ENCODE measurements around the gene AUP1. TPM values are rescaled to one million over a fixed set of nuclear protein-coding genes. Genes with fewer than 3 reads are reported as not detected.

Gene AUP1
- total RNA-seq, 1 experiment from 2014 or later = 154 TPM

DNA sequence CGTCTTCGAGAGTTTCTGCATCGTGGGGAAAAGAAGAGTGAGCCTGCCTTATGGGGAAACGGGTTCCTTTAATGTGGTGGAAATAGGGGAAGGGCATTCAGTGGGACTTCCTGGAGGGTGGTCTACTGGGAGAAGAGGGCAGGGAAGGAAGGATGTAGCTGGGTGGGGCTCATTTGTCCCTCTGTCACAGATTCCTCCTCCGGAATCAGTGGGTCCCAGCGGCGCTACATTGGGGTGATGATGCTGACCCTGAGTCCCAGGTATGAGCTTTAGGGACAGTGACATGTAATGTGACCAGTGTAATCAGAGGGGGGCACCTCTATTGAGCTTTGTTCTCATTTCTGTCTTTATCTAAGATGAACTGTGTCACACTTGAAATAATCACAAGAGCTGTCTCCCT lies 2.2 kb upstream of the AUP1 start:
- Mint-ChIP-seq H3K36me3 (ENCODE audit: insufficient read depth, unreplicated experiment) (peaks cover 39% of the 10 kb centered on the region), H3K27ac (ENCODE audit: unreplicated experiment) (no peak overlapping the region), H3K4me1 (ENCODE audit: low read depth, unreplicated experiment) (peaks cover 18% of the 10 kb centered on the region), H3K4me3 (ENCODE audit: unreplicated experiment) (peak overlapping the region; percentile 99), H3K27me3 (ENCODE audit: insufficient read depth, unreplicated experiment) (no peaks in the 10 kb centered on the region), H3K9me3 (ENCODE audit: unreplicated experiment) (no peaks in the 10 kb centered on the region)
- no TSS peak for BruUV-seq (replicated peaks)
- Histone ChIP-seq H3K27me3 (replicated peaks; ENCODE audit: control insufficient read depth, insufficient read depth, low read length) (no peaks in the 10 kb centered on the region), H3K9me3 (no peaks in the 10 kb centered on the region), H3K4me3 (ENCODE audit: low read depth, low read length) (no peak overlapping the region), H3K4me1 (peaks cover 6% of the 10 kb centered on the region), H3K36me3 (ENCODE audit: control insufficient read depth, insufficient read depth, low read length) (peaks cover 5% of the 10 kb centered on the region)
- no peak for DNase-seq
- TF ChIP-seq, protein P1, sequence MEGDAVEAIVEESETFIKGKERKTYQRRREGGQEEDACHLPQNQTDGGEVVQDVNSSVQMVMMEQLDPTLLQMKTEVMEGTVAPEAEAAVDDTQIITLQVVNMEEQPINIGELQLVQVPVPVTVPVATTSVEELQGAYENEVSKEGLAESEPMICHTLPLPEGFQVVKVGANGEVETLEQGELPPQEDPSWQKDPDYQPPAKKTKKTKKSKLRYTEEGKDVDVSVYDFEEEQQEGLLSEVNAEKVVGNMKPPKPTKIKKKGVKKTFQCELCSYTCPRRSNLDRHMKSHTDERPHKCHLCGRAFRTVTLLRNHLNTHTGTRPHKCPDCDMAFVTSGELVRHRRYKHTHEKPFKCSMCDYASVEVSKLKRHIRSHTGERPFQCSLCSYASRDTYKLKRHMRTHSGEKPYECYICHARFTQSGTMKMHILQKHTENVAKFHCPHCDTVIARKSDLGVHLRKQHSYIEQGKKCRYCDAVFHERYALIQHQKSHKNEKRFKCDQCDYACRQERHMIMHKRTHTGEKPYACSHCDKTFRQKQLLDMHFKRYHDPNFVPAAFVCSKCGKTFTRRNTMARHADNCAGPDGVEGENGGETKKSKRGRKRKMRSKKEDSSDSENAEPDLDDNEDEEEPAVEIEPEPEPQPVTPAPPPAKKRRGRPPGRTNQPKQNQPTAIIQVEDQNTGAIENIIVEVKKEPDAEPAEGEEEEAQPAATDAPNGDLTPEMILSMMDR (IDR thresholded peaks at IDR 0.05; ENCODE audit: insufficient read depth in 1 of 2, low read depth in 1 of 2, low read length in 1 of 2, severe bottlenecking in 1 of 2, unreplicated experiment in 1 of 2) = no peak
- CTCF ChIA-PET = interaction anchor here (0.5 to 1.4 kb wide), 9 partner anchors 19 to 196 kb away, joined by 3 to 8 read pairs (median 5); partner anchors contain the start of genes CCDC142, MOGS, MRPL53 and TTC31
- POLR2A ChIA-PET = no interaction called here
- intact Hi-C loops (cut with micrococcal nuclease; ENCODE audit: unreplicated experiment) = no loop called here

DNA sequence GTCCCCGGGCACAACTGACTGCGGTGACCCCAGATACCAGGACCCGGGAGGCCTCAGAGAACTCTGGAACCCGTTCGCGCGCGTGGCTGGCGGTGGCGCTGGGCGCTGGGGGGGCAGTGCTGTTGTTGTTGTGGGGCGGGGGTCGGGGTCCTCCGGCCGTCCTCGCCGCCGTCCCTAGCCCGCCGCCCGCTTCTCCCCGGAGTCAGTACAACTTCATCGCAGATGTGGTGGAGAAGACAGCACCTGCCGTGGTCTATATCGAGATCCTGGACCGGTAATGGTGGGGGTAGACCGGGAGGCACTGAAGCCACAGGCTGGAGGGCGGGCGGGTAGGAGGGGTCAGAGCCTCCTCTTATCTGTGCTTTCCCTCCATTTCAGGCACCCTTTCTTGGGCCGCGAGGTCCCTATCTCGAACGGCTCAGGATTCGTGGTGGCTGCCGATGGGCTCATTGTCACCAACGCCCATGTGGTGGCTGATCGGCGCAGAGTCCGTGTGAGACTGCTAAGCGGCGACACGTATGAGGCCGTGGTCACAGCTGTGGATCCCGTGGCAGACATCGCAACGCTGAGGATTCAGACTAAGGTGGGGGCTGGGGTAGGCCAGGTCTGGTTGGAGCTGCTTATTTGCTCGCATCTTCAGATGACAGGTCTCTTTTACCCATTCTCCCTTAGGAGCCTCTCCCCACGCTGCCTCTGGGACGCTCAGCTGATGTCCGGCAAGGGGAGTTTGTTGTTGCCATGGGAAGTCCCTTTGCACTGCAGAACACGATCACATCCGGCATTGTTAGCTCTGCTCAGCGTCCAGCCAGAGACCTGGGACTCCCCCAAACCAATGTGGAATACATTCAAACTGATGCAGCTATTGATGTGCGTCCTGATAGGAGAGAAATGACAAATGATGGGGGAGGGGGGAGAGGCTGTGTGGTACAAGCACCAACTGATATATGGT lies 1.0 kb upstream of the AUP1 start:
- Histone ChIP-seq H3K36me3 (ENCODE audit: control insufficient read depth, insufficient read depth, low read length) (peaks cover 9% of the 10 kb centered on the region), H3K9me3 (no peaks in the 10 kb centered on the region), H3K4me3 (ENCODE audit: low read depth, low read length) (peak overlapping the region; percentile 78), H3K4me1 (peaks cover 6% of the 10 kb centered on the region), H3K27me3 (replicated peaks; ENCODE audit: control insufficient read depth, insufficient read depth, low read length) (no peaks in the 10 kb centered on the region)
- no peaks in the 10 kb centered on the region for H3K9me3 Mint-ChIP-seq (ENCODE audit: unreplicated experiment)
- H3K4me1 Mint-ChIP-seq (ENCODE audit: low read depth, unreplicated experiment) = peaks cover 18% of the 10 kb centered on the region
- intact Hi-C loops (cut with micrococcal nuclease; ENCODE audit: unreplicated experiment) = no loop called here
- peak overlapping the region; percentile 99 for H3K4me3 Mint-ChIP-seq (ENCODE audit: unreplicated experiment)
- ChIA-PET POLR2A (interaction anchor here (0.5 to 2.0 kb wide), 9 partner anchors 8 to 331 kb away, joined by 3 to 7 read pairs (median 4); partner anchors contain the start of genes CCDC142, PCGF1, TTC31 and WBP1), CTCF (interaction anchor here (0.6 to 1.7 kb wide), 4 partner anchors 16 to 69 kb away, joined by 3 to 7 read pairs (median 4); partner anchors contain the start of genes CCDC142, TLX2 and TTC31)
- TF ChIP-seq, protein P1 (IDR thresholded peaks at IDR 0.05; ENCODE audit: insufficient read depth in 1 of 2, low read depth in 1 of 2, low read length in 1 of 2, severe bottlenecking in 1 of 2, unreplicated experiment in 1 of 2) = no peak
- peaks cover 46% of the 10 kb centered on the region for H3K36me3 Mint-ChIP-seq (ENCODE audit: insufficient read depth, unreplicated experiment)
- peak; percentile 58 to 67 for DNase-seq
- TSS peak; percentile 30 for BruUV-seq (replicated peaks)
- no peaks in the 10 kb centered on the region for H3K27me3 Mint-ChIP-seq (ENCODE audit: insufficient read depth, unreplicated experiment)
- peak overlapping the region; percentile 99 for H3K27ac Mint-ChIP-seq (ENCODE audit: unreplicated experiment)

DNA sequence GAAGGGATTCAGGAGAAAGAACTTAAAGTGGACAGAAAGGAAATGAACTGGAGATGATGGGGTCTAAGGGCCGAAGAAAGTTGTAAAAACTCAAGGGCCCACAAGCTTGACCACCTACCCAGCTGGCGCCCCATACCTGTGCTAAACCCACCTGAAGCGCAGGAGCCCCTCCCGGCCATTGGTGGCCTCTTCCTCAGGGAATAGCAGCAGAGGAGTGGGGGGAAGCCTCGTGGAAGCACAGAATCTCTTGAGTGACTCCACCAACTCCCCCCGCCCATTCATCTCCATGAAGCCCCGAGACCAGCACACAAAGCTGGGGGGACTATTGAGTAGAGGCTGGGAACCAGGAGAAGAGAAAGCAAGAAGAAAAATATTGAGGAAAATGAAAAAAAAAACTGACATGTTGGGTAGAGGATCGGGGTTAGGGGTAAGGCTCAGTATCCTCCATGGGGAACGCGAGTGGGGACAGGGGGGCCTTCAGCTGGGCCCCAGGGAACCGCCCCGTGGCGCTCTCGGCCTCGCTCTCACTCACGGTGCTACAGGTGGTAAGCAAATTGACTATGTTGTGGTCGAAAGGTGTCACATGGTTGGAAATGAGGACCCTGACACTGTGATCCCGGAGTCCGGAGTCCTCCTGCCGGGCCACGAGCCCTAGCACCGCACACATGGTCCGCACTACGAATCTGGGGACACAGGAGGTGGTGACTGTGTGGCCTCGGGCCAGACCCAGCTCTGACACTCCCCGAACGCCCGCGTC lies 728 bp downstream of the AUP1 start:
- ChIA-PET CTCF (interaction anchor here (0.8 to 1.4 kb wide), 4 partner anchors 16 to 67 kb away, joined by 3 to 4 read pairs (median 3); no protein-coding TSS in a partner anchor), POLR2A (interaction anchor here (1.4 kb wide), 2 partner anchors 20 to 71 kb away, joined by 5 read pairs; partner anchors contain the start of gene WBP1)
- Mint-ChIP-seq H3K27me3 (ENCODE audit: insufficient read depth, unreplicated experiment) (no peaks in the 10 kb centered on the region), H3K9me3 (ENCODE audit: unreplicated experiment) (no peaks in the 10 kb centered on the region), H3K36me3 (ENCODE audit: insufficient read depth, unreplicated experiment) (peaks cover 46% of the 10 kb centered on the region), H3K27ac (ENCODE audit: unreplicated experiment) (peak overlapping the region; percentile 99), H3K4me3 (ENCODE audit: unreplicated experiment) (peak overlapping the region; percentile 99), H3K4me1 (ENCODE audit: low read depth, unreplicated experiment) (peaks cover 18% of the 10 kb centered on the region)
- Histone ChIP-seq H3K36me3 (ENCODE audit: control insufficient read depth, insufficient read depth, low read length) (peaks cover 9% of the 10 kb centered on the region), H3K9me3 (no peaks in the 10 kb centered on the region), H3K4me1 (peaks cover 6% of the 10 kb centered on the region), H3K4me3 (ENCODE audit: low read depth, low read length) (peak overlapping the region; percentile 78), H3K27me3 (replicated peaks; ENCODE audit: control insufficient read depth, insufficient read depth, low read length) (no peaks in the 10 kb centered on the region)
- intact Hi-C loops (cut with micrococcal nuclease; ENCODE audit: unreplicated experiment) = loop anchor here (1.0 to 2.0 kb wide), 7 partner anchors 12 to 74 kb away; partner anchors contain the start of genes INO80B, MRPL53, PCGF1 and TTC31
- DNase-seq = no peak
- TF ChIP-seq, protein P1 (IDR thresholded peaks at IDR 0.05; ENCODE audit: insufficient read depth in 1 of 2, low read depth in 1 of 2, low read length in 1 of 2, severe bottlenecking in 1 of 2, unreplicated experiment in 1 of 2) = no peak
- BruUV-seq (replicated peaks) = no TSS peak
